Measurements from ENCODE around the gene RPS10. TPM values are rescaled to one million over a fixed set of nuclear protein-coding genes. Genes with fewer than 3 reads are reported as not detected.

Gene RPS10
- total RNA-seq, 2 donors from 2014 or later = 962 to 1,039 TPM

GRCh38 chr6:34457382-34457741, 31.5 kb upstream of the RPS10 start:
- DNase-seq (ENCODE audit: low spot score) = no peak
- intact Hi-C loops (cut with DNase I) = no loop called here

DNA sequence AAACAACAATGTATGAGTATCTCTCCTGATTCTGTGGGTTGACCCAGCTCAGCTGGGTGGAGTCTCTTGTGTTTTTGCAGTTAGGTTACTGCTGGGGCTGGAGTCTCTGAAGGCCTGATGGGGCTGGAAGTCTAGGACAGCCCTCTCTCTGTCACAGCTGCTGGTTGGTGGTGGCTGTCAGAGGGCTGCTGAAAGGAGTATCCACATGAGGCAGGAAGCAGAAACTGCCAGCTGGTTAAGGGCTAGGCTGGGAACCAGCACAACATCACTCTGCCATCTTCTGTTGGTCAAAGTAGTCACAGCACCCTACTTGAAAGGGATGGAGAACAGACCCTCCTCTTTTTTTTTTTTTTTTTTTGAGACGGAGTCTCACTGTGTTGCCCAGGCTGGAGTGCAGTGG, 30.0 kb upstream of the RPS10 start:
- intact Hi-C loops (cut with DNase I) = no loop called here
- DNase-seq (ENCODE audit: low spot score) = no peak

- intact Hi-C loops (cut with DNase I) = no loop called here
- DNase-seq (ENCODE audit: low spot score) = no peak
Observed at GRCh38 chr6:34451192-34451591, 25.3 kb upstream of the RPS10 start.

DNA sequence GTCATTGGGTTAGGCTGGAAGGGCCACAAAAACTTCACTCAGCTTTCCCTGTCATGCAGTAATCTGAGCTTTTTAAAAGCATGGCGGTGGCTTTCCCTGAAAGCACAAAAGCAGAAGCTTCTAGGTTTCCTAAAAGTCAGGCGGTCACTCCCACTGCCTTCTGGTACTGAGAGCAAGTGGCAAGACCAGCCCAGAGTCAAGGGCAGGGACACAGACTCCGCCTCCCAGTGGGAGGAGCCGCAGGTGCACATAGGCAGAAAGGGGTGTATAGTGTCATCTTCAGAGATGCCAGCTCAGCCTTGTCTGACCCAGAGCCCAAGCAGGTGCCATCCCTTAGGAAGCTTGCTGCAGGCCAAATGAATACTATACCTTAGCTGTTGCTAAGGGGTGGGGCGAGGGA, 22.0 kb upstream of the RPS10 start:
- intact Hi-C loops (cut with DNase I) = no loop called here
- DNase-seq (ENCODE audit: low spot score) = no peak

- intact Hi-C loops (cut with DNase I) = no loop called here
- no peak for DNase-seq (ENCODE audit: low spot score)
Observed at GRCh38 chr6:34447386-34447785, 21.5 kb upstream of the RPS10 start.

DNA sequence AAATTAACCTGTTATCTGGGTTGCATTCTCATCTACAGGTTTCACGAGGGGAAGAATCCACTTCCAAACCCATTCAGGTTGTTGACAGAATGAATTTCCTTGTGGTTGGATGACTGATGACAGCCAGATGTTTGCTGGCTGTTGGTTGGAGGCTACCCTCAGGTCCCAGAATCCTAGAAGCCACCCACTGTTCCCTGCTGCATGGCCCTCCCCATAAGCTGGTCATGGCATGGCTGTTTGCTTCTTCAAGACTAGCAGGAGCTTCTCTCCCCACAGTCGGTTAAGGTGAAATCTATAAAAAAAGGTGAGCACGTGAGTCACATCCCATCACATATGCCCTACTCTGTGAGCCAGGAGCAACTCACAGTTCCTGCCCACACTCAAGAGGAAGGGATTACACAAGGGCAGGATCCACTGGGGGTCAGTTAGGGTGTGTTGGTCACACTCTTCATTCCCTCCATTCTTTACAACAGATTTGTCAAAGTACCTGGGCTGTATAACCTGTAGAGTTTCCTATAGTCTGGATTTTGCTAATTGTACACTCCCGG, 19.5 kb upstream of the RPS10 start:
- intact Hi-C loops (cut with DNase I) = no loop called here
- DNase-seq (ENCODE audit: low spot score) = no peak

GRCh38 chr6:34441526-34441925, 15.7 kb upstream of the RPS10 start:
- DNase-seq (ENCODE audit: low spot score) = no peak
- intact Hi-C loops (cut with DNase I) = no loop called here

GRCh38 chr6:34439442-34439841, 13.6 kb upstream of the RPS10 start:
- DNase-seq (ENCODE audit: low spot score) = no peak
- intact Hi-C loops (cut with DNase I) = no loop called here

- intact Hi-C loops (cut with DNase I) = no loop called here
Observed at GRCh38 chr6:34438705-34439104, 12.8 kb upstream of the RPS10 start.

GRCh38 chr6:34437644-34437970, 11.7 kb upstream of the RPS10 start:
- no peak for DNase-seq (ENCODE audit: low spot score)
- intact Hi-C loops (cut with DNase I) = no loop called here

More at GRCh38 chr6:34438705-34439104, 12.8 kb upstream of the RPS10 start:
- no peak for DNase-seq (ENCODE audit: low spot score)

GRCh38 chr6:34436803-34437643, 11.2 kb upstream of the RPS10 start:
- intact Hi-C loops (cut with DNase I) = no loop called here
- no peak for DNase-seq (ENCODE audit: low spot score)

GRCh38 chr6:34435916-34436315, 10.0 kb upstream of the RPS10 start:
- no peak for DNase-seq (ENCODE audit: low spot score)
- intact Hi-C loops (cut with DNase I) = no loop called here

DNA sequence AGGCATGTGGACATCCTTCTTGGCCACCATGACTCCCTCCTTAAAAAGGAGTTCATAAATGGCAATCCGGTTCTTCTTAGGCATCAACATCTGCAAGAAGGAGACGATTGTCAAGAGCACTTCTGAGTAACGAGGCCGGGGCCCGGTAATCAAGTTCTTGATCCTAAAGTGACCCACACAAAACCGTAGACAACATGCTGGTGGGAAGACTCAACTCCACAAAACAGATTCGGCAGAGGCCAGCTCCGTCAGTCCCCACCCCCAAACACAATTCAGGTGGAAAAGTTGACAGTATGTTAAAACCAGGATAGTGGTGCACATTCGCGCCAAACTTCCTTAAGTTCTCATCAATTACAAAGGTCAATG, 754 bp downstream of the RPS10 start:
- intact Hi-C loops (cut with DNase I) = no loop called here
- DNase-seq (ENCODE audit: low spot score) = no peak

DNA sequence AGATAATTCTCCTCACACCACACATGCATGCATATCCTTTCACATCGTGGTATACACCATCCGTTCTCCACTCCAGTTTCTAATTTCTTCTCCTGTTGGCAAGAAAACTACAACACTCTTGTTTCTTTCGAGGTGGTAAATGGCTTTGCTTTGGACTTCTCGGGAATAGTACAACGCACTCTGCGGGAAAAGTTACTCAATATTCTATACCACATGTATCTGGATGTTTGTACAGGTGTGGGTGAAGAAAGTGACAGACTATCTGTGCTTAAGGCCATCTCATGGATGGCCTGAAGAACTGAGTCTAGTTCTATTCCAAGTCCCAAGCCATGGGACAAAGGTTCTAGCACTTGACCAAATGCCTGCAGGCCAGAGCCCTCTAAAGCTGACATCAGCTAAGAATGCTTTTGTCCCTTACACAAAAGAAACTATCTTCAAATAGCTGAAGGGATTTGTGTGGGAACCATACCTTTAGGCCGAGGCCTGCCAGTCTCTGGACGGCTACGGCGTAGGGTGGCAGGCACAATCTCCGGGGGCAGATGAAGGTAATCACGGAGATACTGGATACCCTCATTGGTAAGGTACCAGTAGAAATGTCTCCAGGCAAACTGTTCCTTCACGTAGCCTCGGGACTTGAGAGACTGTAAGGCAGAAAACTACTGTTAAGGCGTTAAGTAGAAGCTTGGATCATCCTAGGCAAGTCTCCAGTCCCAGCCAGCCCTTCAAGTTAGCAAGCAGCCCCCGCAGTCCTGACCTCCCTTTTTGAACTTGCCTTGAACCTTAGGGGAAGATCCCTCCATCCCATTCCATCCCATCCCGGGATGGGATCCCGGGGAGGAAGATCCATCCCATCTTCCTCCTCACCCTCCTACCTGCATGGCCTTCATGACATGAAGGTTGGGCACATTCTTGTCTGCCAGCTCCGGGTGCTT, 1.4 kb downstream of the RPS10 start:
- no peak for DNase-seq (ENCODE audit: low spot score)
- intact Hi-C loops (cut with DNase I) = no loop called here

- intact Hi-C loops (cut with DNase I) = no loop called here
- no peak for DNase-seq (ENCODE audit: low spot score)
Observed at GRCh38 chr6:34423254-34423653, 2.6 kb downstream of the RPS10 start.

GRCh38 chr6:34418367-34418766, 7.5 kb downstream of the RPS10 start:
- intact Hi-C loops (cut with DNase I) = loop anchor here in 1 of 2 donors (5.0 kb wide), 1 partner anchor 221 kb away; no protein-coding TSS in a partner anchor
- peak; percentile 5 for DNase-seq (ENCODE audit: low spot score)

GRCh38 chr6:34416877-34417371, 8.9 kb downstream of the RPS10 start:
- intact Hi-C loops (cut with DNase I) = loop anchor here (2.0 to 5.0 kb wide), 2 partner anchors 220 to 222 kb away; no protein-coding TSS in a partner anchor

DNA sequence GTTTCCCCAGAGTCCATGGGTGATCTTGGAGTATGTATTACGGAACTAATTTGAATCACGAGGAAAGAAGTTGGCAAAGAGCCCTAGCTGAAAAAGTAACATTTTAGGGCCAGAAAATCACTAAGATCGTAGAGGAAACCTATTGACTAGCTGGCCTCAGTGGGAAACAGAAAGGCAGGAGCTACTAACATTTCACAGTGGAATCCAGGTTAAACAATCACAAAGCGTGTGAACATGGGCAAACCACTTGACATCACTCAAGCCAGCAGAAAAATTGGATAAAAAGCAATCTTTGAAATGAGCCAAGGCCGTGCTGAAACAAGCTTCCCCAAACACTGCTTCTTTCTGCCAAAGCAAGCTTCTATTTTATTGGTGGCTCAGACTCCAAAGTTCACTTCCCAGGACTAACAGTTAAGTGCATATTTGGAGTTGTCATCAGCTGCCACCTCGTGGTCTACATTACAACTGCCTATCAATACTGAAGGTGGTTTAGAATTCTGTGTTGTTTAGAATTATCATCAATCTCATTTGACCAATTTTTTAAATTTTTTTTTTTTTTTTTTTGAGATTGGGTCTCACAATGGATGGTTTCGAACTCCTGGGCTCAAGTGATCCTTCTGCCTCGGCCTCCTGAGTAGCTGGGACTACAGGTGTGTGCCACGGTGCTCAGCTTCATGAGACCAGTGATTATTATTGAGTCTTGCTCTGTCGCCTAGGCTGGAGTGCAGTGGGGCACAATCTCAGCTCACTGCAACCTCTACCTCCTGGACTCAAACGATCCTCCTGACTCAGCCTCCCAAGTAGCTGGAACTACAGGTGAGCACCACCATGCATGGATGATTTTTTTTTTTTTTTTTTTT, 10.6 kb downstream of the RPS10 start:
- peak; percentile 54 for DNase-seq (ENCODE audit: low spot score)

More at GRCh38 chr6:34416877-34417371, 8.9 kb downstream of the RPS10 start:
- DNase-seq (ENCODE audit: low spot score) = peak; percentile 70

More for the DNA sequence above, 10.6 kb downstream of the RPS10 start:
- intact Hi-C loops (cut with DNase I) = loop anchor here (5.0 kb wide), 2 partner anchors 168 to 218 kb away; partner anchors contain the start of gene SMIM29 (in 1 of the 2)

Data from posterior vena cava (tissue), 2 donors.